DLD1 (cell line): ENCODE data around the gene IGF2R.
"Not testable (repeated sequence)": the region's sequence is repeated elsewhere in the genome, so short reads cannot be mapped to it uniquely, and the experiment has no call there.

Source experiments
- in situ Hi-C: cut with HindIII; loops from 2 replicates; pipeline ENCODE4 v1.10.0; 2017; ENCODE audit warnings: low sequenced_read_pairs

IGF2R gene

GRCh38 chr6:159996087-159996622 lies 27.3 kb downstream of the IGF2R start:
- in situ Hi-C loops = no loop called here

GRCh38 chr6:159996626-159997497 lies 28.0 kb downstream of the IGF2R start:
- in situ Hi-C loops = no loop called here

- in situ Hi-C loops = no loop called here
Observed at GRCh38 chr6:159997498-159998101, 28.7 kb downstream of the IGF2R start.

- in situ Hi-C loops = no loop called here
Observed at GRCh38 chr6:159998538-159998937, 29.7 kb downstream of the IGF2R start.

- in situ Hi-C loops = no loop called here
Observed at GRCh38 chr6:159999240-159999671, 30.4 kb downstream of the IGF2R start.

- in situ Hi-C loops = no loop called here
Observed at GRCh38 chr6:160000280-160000704, 31.4 kb downstream of the IGF2R start.

GRCh38 chr6:160000893-160001427 lies 32.1 kb downstream of the IGF2R start:
- in situ Hi-C loops = not testable (repeated sequence)

GRCh38 chr6:160002882-160003281 lies 34.0 kb downstream of the IGF2R start:
- in situ Hi-C loops = no loop called here

- in situ Hi-C loops = no loop called here
Observed at GRCh38 chr6:160004018-160004417, 35.1 kb downstream of the IGF2R start.

- in situ Hi-C loops = no loop called here
Observed at GRCh38 chr6:160004419-160005175, 35.7 kb downstream of the IGF2R start.

GRCh38 chr6:160005211-160005610 lies 36.3 kb downstream of the IGF2R start:
- in situ Hi-C loops = no loop called here

- in situ Hi-C loops = no loop called here
Observed at GRCh38 chr6:160005861-160006540, 37.1 kb downstream of the IGF2R start.

GRCh38 chr6:160007145-160007544 lies 38.3 kb downstream of the IGF2R start:
- in situ Hi-C loops = no loop called here

- in situ Hi-C loops = no loop called here
Observed at GRCh38 chr6:160007611-160008010, 38.7 kb downstream of the IGF2R start.

GRCh38 chr6:160010067-160010466 lies 41.2 kb downstream of the IGF2R start:
- in situ Hi-C loops = no loop called here

- in situ Hi-C loops = no loop called here
Observed at GRCh38 chr6:160013987-160014868, 45.3 kb downstream of the IGF2R start.

GRCh38 chr6:160014869-160015182 lies 45.9 kb downstream of the IGF2R start:
- in situ Hi-C loops = no loop called here

GRCh38 chr6:160015778-160016684 lies 47.1 kb downstream of the IGF2R start:
- in situ Hi-C loops = no loop called here

GRCh38 chr6:160022101-160022500 lies 53.2 kb downstream of the IGF2R start:
- in situ Hi-C loops = no loop called here
